Kidney (tissue), 14 donors: ENCODE measurements around the gene RNF225. TPM values are rescaled to one million over a fixed set of nuclear protein-coding genes. Genes with fewer than 3 reads are reported as not detected.

Source experiments
- DNase-seq, 5 donors: peaks; one replicate each; pipeline ENCODE4 v3.0.0-alpha.2; 2013 to 2020
- FAIRE-seq: peaks from 2 replicates; lab custom pipeline; 2012; peaks lifted over from hg19 to GRCh38; lab: Jason Lieb, UNC
- H3K27ac ChIP-seq, 2 donors: one replicate each; pipeline ENCODE4 v1.7.0; 2013; ENCODE audit warnings: low read depth in 2 of 2, low read length in 2 of 2, inconsistent platforms in 1 of 2
- H3K27me3 ChIP-seq: one replicate; pipeline ENCODE4 v1.7.1; 2013; ENCODE audit warnings: low read length, inconsistent platforms; ENCODE audit not compliant: control insufficient read depth, insufficient read depth
- H3K36me3 ChIP-seq, 3 donors: one replicate each; pipeline versions ENCODE4 v1.7.0 to v1.7.1; 2013; ENCODE audit warnings: low read length in 3 of 3, control low read depth in 1 of 3, inconsistent platforms in 1 of 3; ENCODE audit not compliant: insufficient read depth in 3 of 3, control insufficient read depth in 2 of 3
- H3K4me1 ChIP-seq, 3 donors: one replicate each; pipeline versions ENCODE4 v1.7.0 to v1.7.1; 2013; ENCODE audit warnings: low read length in 3 of 3, inconsistent platforms in 1 of 3, low read depth in 1 of 3; ENCODE audit not compliant: control insufficient read depth in 2 of 3, insufficient read depth in 2 of 3
- H3K4me3 ChIP-seq, 3 donors: one replicate each; pipeline versions ENCODE4 v1.7.0 to v1.8.1; 2013; ENCODE audit warnings: low read length in 3 of 3, control low read depth in 1 of 3, inconsistent platforms in 1 of 3
- H3K9ac ChIP-seq, 3 donors: one replicate each; pipeline versions ENCODE4 v1.7.0 to v1.7.1; 2013; ENCODE audit warnings: low read length in 3 of 3, control low read depth in 1 of 3, inconsistent platforms in 1 of 3
- H3K9me3 ChIP-seq, 3 donors: one replicate each; pipeline versions ENCODE4 v1.7.0 to v1.7.1; 2013; ENCODE audit warnings: low read length in 3 of 3, control low read depth in 1 of 3, inconsistent platforms in 1 of 3; ENCODE audit not compliant: control insufficient read depth in 2 of 3, insufficient read depth in 1 of 3
- CTCF ChIP-seq: IDR thresholded peaks from 3 replicates; pipeline ENCODE4 v1.5.1; 2012; ENCODE audit warnings: mild to moderate bottlenecking, moderate library complexity, borderline replicate concordance; ENCODE audit not compliant: insufficient read depth; ENCODE audit errors: extremely low read depth
- intact Hi-C: fragments of 100-400 bp; cut with DNase I; formaldehyde crosslinking; loops from one replicate; pipeline ENCODE4 v1.11.1; 2022
- polyA plus RNA-seq: library from polyadenylated mRNA; stranded (reverse); fragments of 350-450 nt; fragmentation: Illumina TruSeq; extraction: RNeasy Lipid Tissue Mini Kit (QIAGEN cat#74804); gene quantifications from one replicate; pipeline ENCODE4 v1.2.3, GENCODE V29; 2014; ENCODE audit warnings: low read depth, low replicate concordance; ENCODE audit not compliant: insufficient read depth
- total RNA-seq: library from RNA; stranded (reverse); fragmentation: NEBNext Ultra II Directional; extraction: Animal tissue kit (Norgen Biotek cat#: 25700); gene quantifications from one replicate; pipeline ENCODE4 v1.2.1, GENCODE V29; 2021
- donor health status: control.
- donor health status: control.
- donor health status: control.
- donor health status: control.
- donor health status: control.
- donor health status: DM: yes; HTN: yes; CAD: no.
- donor health status: Normal renal cell carcinoma (clear cell type).

RNF225 gene
- total and polyA plus RNA-seq, 2 donors from 2014 or later, result 0.25 TPM; not detected in 1

DNA sequence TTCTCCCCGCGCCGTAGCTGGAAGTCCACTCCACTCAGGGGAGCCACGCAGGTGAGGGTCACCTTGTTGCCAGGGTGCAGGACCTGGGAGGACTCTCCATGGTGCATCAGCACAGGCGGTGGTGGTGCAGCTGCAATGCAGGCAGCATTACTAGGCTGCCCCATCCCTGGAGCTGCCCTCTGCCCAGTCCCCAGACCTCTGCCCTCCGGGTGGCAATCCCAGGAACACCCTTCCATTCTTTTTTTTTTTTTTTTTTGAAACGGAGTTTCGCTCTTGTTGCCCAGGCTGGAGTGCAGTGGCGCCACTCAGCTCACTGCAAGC lies 43.9 kb upstream of the RNF225 start:
- H3K27me3 ChIP-seq, result peaks cover 23% of the 10 kb centered on the region
- intact Hi-C loops, result no loop called here
- no peak overlapping the region for H3K4me3 ChIP-seq
- no peaks in the 10 kb centered on the region for H3K9me3 ChIP-seq
- peak in 1 of 5 donors; percentile 57 for DNase-seq
- H3K4me1 ChIP-seq, result peaks cover 0 to 8% (median 0%) of the 10 kb centered on the region in 3 donors
- no peak for TF ChIP-seq CTCF
- FAIRE-seq, result no peak
- H3K9ac ChIP-seq, result no peak overlapping the region
- no peak overlapping the region for H3K27ac ChIP-seq
- no peaks in the 10 kb centered on the region for H3K36me3 ChIP-seq

DNA sequence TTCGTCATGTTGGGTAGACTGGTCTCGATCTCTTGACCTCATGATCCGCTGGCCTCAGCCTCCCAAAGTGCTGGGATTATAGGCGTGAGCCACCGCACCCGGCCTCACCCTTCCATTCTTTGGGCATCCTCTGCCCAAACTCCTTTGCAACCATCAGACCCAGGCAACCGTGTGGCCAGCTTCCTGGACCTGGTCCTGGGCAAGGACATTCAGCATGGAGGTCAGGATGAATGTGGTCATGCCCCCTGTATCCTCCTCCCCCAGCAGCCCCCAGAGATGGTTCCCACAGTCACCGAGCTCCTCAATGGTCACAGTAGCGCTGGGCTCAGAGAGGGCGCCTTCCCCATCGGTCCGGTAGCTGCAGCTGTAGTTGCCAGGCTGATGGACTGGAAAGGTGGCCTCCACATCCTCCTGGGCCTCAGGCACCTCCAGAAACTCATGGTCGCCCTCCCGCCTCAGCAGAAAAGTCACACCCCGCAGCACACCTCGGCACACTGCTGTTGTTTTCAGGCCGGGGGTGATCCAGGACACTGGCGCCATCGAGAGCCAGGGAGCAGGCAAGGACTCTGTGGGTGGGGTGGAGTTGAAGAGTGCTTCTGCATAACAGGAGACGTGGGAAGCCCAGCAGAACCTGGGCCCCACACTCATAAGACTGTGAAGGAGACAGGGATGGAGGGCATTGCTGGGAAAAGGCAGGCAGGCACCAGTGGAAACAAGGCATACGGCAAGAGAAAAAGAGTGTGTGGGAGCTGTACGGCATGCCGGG lies 43.3 kb upstream of the RNF225 start:
- no peaks in the 10 kb centered on the region for H3K36me3 ChIP-seq
- no peaks in the 10 kb centered on the region for H3K9me3 ChIP-seq
- no peak overlapping the region for H3K4me3 ChIP-seq
- FAIRE-seq (no peak), DNase-seq (peak in 1 of 5 donors; percentile 64)
- no peak for TF ChIP-seq CTCF
- no peak overlapping the region for H3K27ac ChIP-seq
- H3K9ac ChIP-seq, result no peak overlapping the region
- H3K27me3 ChIP-seq, result peaks cover 23% of the 10 kb centered on the region
- H3K4me1 ChIP-seq, result peaks cover 0 to 12% (median 0%) of the 10 kb centered on the region in 3 donors
- intact Hi-C loops, result no loop called here

GRCh38 chr19:58352760-58353671 lies 42.4 kb upstream of the RNF225 start, which contains the start of gene A1BG:
TSS of gene A1BG (minus strand) at chr19:58353492. CDS start at chr19:58353437, 55 bp downstream.
- H3K27ac ChIP-seq, result no peak within 1 kb of the TSS
- FAIRE-seq (no peak), DNase-seq (peak in 1 of 5 donors; percentile 73)
- no peak within 1 kb of the TSS for H3K9ac ChIP-seq
- no peaks in the 10 kb centered on the region for H3K9me3 ChIP-seq
- no peak within 1 kb of the TSS for H3K4me3 ChIP-seq
- no peak for TF ChIP-seq CTCF
- H3K27me3 ChIP-seq, result peaks cover 23% of the 10 kb centered on the region
- intact Hi-C loops, result no loop called here
- peaks cover 0 to 12% (median 0%) of the 10 kb centered on the region in 3 donors for H3K4me1 ChIP-seq
- H3K36me3 ChIP-seq, result no peaks in the 10 kb centered on the region
